ENCODE results near the gene PCNX1.
"Not testable (repeated sequence)": the region's sequence is repeated elsewhere in the genome, so short reads cannot be mapped to it uniquely, and the experiment has no call there.

The PCNX1 gene
- long read RNA-seq, partial matches to known transcripts, result 3 of 7 reads
- long read RNA-seq, other reads (novel, unspliced or antisense), result 4 of 7 reads

DNA sequence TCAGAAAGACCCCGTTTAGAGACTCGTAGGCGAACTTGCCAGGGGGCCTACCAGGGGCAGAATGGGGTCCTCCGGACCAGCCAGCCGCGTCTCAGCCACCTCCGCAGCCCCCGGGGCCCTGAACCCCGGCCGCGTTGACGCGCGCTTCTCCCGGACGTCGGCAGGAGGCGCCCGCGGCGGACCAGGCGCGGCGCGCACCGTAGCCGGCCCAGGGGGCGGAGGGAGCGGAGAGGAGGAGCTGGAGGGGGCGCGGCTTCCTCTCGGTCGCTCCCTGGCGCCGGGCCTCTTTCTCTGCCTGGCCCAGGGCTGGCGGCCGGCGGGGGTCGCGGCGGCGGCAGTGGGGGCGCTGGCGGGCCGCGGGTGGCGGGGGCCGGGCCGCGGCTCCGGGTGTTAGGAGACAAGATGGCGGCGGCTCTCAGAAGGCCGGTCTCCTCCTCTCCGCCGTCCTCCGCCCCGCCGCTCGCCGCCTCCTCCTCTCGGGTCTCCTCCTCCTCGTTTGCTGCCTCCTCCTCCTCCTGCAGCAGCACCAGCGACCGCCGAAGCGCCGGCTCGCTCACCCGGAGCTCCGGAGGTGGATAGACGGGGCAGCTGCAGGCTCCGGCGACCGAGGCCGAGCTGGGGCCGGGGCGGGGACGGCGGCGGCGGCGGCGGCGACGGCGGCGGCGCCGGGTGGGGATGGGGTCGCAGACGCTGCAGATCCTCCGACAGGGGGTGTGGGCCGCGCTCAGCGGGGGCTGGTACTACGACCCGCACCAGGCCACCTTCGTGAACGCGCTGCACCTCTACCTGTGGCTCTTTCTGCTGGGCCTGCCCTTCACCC, at the start of gene PCNX1:
Gene PCNX1 (plus strand): TSS at position 284 of the 820 bp plus-strand sequence. CDS start 392 bp downstream, at position 676.
- H3K27me3 ChIP-seq (ENCODE audit: insufficient read depth, poor library complexity, severe bottlenecking), result no peaks in the 10 kb centered on the region
- H3K27ac ChIP-seq (replicated peaks), result peak within 1 kb of the TSS; percentile 88
- H3K4me3 ChIP-seq (replicated peaks; ENCODE audit: insufficient read depth, low read length), result peak within 1 kb of the TSS; percentile 65
- DNase-seq (ENCODE audit: low read depth in 1 of 2, low spot score in 1 of 2), result peak; percentile 44 to 65
- TF ChIP-seq POLR2AphosphoS5 (IDR thresholded peaks at IDR 0.05; ENCODE audit: low read depth), result no peak; the same call in 1 of the 2 replicates
- TF ChIP-seq, protein P1, sequence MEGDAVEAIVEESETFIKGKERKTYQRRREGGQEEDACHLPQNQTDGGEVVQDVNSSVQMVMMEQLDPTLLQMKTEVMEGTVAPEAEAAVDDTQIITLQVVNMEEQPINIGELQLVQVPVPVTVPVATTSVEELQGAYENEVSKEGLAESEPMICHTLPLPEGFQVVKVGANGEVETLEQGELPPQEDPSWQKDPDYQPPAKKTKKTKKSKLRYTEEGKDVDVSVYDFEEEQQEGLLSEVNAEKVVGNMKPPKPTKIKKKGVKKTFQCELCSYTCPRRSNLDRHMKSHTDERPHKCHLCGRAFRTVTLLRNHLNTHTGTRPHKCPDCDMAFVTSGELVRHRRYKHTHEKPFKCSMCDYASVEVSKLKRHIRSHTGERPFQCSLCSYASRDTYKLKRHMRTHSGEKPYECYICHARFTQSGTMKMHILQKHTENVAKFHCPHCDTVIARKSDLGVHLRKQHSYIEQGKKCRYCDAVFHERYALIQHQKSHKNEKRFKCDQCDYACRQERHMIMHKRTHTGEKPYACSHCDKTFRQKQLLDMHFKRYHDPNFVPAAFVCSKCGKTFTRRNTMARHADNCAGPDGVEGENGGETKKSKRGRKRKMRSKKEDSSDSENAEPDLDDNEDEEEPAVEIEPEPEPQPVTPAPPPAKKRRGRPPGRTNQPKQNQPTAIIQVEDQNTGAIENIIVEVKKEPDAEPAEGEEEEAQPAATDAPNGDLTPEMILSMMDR (IDR thresholded peaks at IDR 0.05; ENCODE audit: insufficient read depth, low read length), result peak; percentile 21

DNA sequence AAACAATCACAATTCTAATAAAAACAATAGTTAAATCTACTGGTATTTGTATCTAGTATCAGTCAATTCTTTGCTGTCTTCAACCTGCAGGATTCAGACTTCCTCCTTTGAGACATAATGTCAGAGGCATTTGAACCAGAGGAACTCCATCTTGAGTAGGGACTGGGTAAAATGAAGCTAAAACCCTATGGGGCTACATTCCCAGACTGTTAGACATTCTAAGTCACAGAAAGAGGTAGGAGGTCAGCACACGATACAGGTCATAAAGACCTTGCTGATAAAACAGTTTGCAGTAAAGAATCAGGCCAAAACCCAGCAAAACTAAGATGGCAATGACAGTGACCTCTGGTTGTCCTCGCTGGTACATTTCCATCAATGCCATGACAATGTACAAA, 49.8 kb upstream of the PCNX1 start:
- DNase-seq (ENCODE audit: low read depth in 1 of 2, low spot score in 1 of 2), result no peak
- Histone ChIP-seq H3K27ac (replicated peaks) (no peak overlapping the region), H3K27me3 (ENCODE audit: insufficient read depth, poor library complexity, severe bottlenecking) (no peaks in the 10 kb centered on the region), H3K4me3 (replicated peaks; ENCODE audit: insufficient read depth, low read length) (no peak overlapping the region)
- TF ChIP-seq, protein P2, sequence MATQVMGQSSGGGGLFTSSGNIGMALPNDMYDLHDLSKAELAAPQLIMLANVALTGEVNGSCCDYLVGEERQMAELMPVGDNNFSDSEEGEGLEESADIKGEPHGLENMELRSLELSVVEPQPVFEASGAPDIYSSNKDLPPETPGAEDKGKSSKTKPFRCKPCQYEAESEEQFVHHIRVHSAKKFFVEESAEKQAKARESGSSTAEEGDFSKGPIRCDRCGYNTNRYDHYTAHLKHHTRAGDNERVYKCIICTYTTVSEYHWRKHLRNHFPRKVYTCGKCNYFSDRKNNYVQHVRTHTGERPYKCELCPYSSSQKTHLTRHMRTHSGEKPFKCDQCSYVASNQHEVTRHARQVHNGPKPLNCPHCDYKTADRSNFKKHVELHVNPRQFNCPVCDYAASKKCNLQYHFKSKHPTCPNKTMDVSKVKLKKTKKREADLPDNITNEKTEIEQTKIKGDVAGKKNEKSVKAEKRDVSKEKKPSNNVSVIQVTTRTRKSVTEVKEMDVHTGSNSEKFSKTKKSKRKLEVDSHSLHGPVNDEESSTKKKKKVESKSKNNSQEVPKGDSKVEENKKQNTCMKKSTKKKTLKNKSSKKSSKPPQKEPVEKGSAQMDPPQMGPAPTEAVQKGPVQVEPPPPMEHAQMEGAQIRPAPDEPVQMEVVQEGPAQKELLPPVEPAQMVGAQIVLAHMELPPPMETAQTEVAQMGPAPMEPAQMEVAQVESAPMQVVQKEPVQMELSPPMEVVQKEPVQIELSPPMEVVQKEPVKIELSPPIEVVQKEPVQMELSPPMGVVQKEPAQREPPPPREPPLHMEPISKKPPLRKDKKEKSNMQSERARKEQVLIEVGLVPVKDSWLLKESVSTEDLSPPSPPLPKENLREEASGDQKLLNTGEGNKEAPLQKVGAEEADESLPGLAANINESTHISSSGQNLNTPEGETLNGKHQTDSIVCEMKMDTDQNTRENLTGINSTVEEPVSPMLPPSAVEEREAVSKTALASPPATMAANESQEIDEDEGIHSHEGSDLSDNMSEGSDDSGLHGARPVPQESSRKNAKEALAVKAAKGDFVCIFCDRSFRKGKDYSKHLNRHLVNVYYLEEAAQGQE (IDR thresholded peaks at IDR 0.05; ENCODE audit: insufficient replicate concordance, low read depth), result no peak
- TF ChIP-seq GABPA (IDR thresholded peaks at IDR 0.05; ENCODE audit: low read depth), result no peak
- TF ChIP-seq POLR2AphosphoS5 (IDR thresholded peaks at IDR 0.05; ENCODE audit: low read depth), result no peak
- TF ChIP-seq, protein P1 (IDR thresholded peaks at IDR 0.05; ENCODE audit: insufficient read depth, low read length), result no peak
- TF ChIP-seq SPI1 (IDR thresholded peaks at IDR 0.05; ENCODE audit: borderline replicate concordance, low read depth), result no peak

DNA sequence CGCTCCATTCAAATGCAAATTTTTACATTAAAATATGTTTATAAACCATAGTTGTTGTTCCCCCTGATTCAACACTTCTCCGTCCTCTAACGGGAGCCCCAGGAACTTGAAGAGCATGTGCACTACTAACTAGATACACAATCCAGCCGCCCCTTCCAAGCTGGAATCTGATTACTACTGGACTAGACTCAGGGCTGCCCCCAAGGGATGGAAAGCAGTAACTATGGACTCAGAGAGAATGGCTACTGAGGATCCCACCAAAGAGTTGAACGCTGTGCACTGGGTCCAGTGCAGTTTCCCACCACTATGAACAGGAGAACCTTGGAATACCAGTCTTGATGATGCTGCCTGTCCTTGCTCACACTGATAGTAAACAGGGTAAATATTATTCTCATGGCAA, 48.6 kb upstream of the PCNX1 start:
- no peaks in the 10 kb centered on the region for H3K27me3 ChIP-seq (ENCODE audit: insufficient read depth, poor library complexity, severe bottlenecking)
- TF ChIP-seq, protein P1 (IDR thresholded peaks at IDR 0.05; ENCODE audit: insufficient read depth, low read length), result no peak
- TF ChIP-seq, protein P2 (IDR thresholded peaks at IDR 0.05; ENCODE audit: insufficient replicate concordance, low read depth), result no peak
- TF ChIP-seq SPI1 (IDR thresholded peaks at IDR 0.05; ENCODE audit: borderline replicate concordance, low read depth) (no peak), POLR2AphosphoS5 (IDR thresholded peaks at IDR 0.05; ENCODE audit: low read depth) (no peak), GABPA (IDR thresholded peaks at IDR 0.05; ENCODE audit: low read depth) (no peak)
- DNase-seq (ENCODE audit: low read depth in 1 of 2, low spot score in 1 of 2), result no peak
- H3K27ac ChIP-seq (replicated peaks), result no peak overlapping the region
- no peak overlapping the region for H3K4me3 ChIP-seq (replicated peaks; ENCODE audit: insufficient read depth, low read length)

DNA sequence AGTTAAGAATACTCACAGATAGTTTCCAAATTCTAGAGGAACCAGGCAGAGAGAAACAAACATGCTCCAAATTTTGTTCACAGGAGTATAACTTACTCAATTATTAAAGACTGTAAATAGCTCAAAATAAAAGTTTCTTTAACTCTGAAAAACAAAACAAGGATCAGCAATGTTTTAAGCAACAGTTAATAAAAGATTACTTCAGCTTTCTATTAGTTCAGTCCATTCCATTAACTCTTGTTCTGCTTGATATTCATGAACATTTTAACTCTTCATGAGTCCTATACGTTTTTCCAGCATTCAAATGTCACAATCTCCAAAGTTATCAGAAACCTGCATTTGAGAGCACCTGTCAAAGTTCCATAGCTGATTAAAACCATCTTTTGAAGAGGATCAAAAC, 40.3 kb upstream of the PCNX1 start:
- not testable (repeated sequence) for H3K4me3 ChIP-seq (replicated peaks; ENCODE audit: insufficient read depth, low read length); H3K27me3 ChIP-seq (ENCODE audit: insufficient read depth, poor library complexity, severe bottlenecking); DNase-seq (ENCODE audit: low read depth in 1 of 2, low spot score in 1 of 2); H3K27ac ChIP-seq (replicated peaks)
